ENCODE results near the gene TUBD1.
"Not testable (repeated sequence)": the region's sequence is repeated elsewhere in the genome, so short reads cannot be mapped to it uniquely, and the experiment has no call there.

- not testable (repeated sequence) for TF ChIP-seq POLR2A, EP300 (IDR thresholded peaks at IDR 0.05)
Observed at GRCh38 chr17:59853919-59854729, 38.6 kb downstream of the TUBD1 start.

Data from tibial nerve (tissue), 3 donors.